Measurements from ENCODE around the gene CHI3L2.
"Not testable (repeated sequence)": the region's sequence is repeated elsewhere in the genome, so short reads cannot be mapped to it uniquely, and the experiment has no call there.

The CHI3L2 gene

DNA sequence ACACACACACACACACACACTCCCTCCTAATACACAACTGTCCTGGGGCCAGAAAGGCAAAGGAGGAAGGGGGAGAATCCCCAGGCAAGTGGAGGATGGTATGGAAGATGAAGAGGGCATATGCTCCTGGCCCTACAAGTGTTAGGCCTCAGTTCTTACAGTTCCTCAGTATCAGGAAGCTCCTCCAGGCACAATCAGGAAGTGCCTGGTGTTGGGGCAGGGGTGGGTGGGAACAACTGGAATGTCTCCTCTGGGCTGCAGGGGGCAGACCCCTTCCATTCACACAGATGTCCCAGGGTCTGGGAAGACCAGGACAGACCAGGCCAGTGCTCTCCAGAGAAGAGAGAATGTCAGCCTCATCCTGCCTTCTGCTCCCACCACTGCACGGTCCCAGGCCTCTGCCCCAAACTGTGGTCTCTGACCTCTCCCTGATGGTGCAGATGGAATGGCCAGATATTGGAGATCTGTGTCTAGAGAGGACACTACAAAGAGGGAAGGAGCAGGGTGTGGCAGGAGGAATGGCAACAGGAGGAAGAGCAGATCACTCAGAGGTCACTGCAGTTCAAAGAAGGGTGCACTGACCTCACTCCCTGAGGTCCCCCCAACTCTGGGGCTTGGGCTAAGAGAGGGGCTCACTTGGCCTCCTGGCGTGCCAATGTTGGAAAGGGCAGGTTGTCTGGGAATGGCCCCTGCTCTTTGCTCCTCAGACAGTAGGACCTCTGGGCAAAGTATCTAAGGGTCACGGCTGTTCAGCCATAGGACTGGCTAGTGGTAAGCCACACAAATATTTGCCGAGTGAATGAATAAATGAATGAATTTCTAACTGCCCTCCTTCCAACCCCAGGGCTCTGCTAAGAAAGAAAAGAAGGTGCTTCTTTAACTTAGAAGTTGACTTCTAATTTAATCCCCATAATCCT lies 24.5 kb upstream of the CHI3L2 start:
- no peak for DNase-seq (ENCODE audit: low spot score)

GRCh38 chr1:111203681-111204200 lies 23.8 kb upstream of the CHI3L2 start:
- DNase-seq (ENCODE audit: low spot score) = no peak

- no peak for DNase-seq (ENCODE audit: low spot score)
Measured at GRCh38 chr1:111204201-111204982, 23.1 kb upstream of the CHI3L2 start.

- no peak for DNase-seq (ENCODE audit: low spot score)
Measured at GRCh38 chr1:111204983-111205713, 22.4 kb upstream of the CHI3L2 start.

GRCh38 chr1:111205714-111206050 lies 21.8 kb upstream of the CHI3L2 start:
- no peak for DNase-seq (ENCODE audit: low spot score)

DNA sequence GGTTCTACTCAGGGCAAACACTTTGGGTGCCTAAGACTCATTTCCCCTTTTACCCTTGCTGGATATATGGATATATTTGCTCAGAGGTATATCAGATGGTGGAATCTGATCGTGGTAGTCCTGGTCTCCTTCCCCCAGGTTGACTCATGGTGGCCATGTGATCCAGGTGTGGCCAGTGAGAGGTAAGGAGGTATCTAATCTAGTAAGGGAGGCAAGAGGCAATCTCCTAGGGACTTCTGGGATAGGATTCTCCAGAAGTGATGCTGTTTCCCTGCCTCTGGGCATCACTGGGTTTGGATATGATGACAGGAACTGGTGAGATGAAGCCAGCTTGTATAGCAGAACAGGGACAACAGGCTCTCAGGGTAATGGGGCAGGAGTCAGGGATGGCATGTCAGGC lies 18.6 kb upstream of the CHI3L2 start:
- no peak for DNase-seq (ENCODE audit: low spot score)

- no peak for DNase-seq (ENCODE audit: low spot score)
Measured at GRCh38 chr1:111209622-111210021, 17.9 kb upstream of the CHI3L2 start.

GRCh38 chr1:111211921-111212320 lies 15.6 kb upstream of the CHI3L2 start:
- no peak for DNase-seq (ENCODE audit: low spot score)

- DNase-seq (ENCODE audit: low spot score) = no peak
Measured at GRCh38 chr1:111212634-111213335, 14.7 kb upstream of the CHI3L2 start.

GRCh38 chr1:111213412-111213811 lies 14.1 kb upstream of the CHI3L2 start:
- no peak for DNase-seq (ENCODE audit: low spot score)

DNA sequence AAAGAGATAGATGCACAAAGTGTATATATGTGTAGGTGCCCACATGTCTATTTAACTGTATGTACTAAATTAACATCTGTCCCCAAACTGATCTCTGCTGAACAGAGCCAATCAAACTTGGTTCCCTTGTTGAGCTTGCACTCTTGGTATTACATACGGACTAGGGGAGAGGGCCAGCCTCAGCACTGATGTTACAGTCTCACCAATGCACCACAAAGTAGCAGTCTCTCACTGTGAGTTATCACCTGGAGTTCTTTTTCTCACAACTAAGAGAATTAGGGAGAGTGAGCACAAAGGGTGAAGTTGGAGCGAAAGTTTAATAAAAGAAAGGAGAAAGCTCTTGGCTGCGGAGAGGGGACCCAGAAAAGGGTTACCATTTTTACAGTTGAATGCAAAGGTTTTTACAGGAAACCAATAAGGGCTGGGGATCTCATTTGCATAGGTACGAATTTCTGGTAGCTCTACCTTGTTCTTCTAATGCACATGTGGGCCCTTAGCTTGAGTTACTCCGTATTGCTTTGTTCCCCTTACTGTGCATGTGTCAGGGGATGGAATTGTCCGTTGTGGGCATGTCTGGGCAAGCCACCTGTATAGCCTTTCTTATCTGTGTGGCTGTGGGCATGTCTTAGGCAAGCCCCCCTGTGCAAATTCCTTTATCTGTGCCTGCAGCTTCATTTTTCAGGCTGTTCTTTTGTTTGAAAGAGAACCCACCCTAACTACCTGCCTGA lies 13.3 kb upstream of the CHI3L2 start:
- no peak for DNase-seq (ENCODE audit: low spot score)

- DNase-seq (ENCODE audit: low spot score) = no peak
Measured at GRCh38 chr1:111214884-111215283, 12.6 kb upstream of the CHI3L2 start.

DNA sequence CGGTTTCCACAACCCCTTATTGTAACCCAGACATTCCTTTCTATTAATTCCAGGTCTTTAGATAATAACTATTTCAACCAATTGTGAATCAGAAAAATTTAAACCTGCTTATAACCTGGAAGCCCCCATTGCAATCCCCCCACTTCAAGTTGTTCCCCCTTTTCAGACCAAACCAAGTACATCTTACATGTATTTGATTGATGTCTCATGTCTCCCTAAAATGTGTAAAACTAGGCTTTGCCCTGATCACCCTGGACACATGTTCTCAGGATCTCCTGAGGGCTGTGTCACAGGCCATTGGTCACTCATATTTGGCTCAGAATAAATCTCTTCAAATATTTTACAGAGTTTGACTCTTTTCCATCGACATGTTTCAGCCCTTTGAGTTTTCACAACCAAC lies 12.2 kb upstream of the CHI3L2 start:
- not testable (repeated sequence) for DNase-seq (ENCODE audit: low spot score)

GRCh38 chr1:111216751-111217150 lies 10.8 kb upstream of the CHI3L2 start:
- no peak for DNase-seq (ENCODE audit: low spot score)

- DNase-seq (ENCODE audit: low spot score) = no peak
Measured at GRCh38 chr1:111217183-111217910, 10.2 kb upstream of the CHI3L2 start.

GRCh38 chr1:111218701-111219556 lies 8.6 kb upstream of the CHI3L2 start:
- DNase-seq (ENCODE audit: low spot score) = no peak

GRCh38 chr1:111219557-111220286 lies 7.8 kb upstream of the CHI3L2 start:
- no peak for DNase-seq (ENCODE audit: low spot score)

GRCh38 chr1:111220302-111220890 lies 7.1 kb upstream of the CHI3L2 start:
- DNase-seq (ENCODE audit: low spot score) = no peak

All from globus pallidus (tissue), 1 donor.